Lower leg skin (tissue), 3 donors: ENCODE results near the gene PTK6.

Experiments
- CTCF ChIP-seq, 3 donors: fragments of 450-650 bp; IDR thresholded peaks; one replicate each; pipeline ENCODE4 v1.5.1; 2016; ENCODE audit warnings: antibody characterized with exemption in 3 of 3, mild to moderate bottlenecking in 3 of 3, moderate library complexity in 2 of 3
- POLR2A ChIP-seq, 2 donors: fragments of 450-650 bp; IDR thresholded peaks; one replicate each; pipeline ENCODE4 v1.6.1; 2016 to 2017; ENCODE audit warnings: antibody characterized with exemption in 2 of 2, mild to moderate bottlenecking in 1 of 2, moderate library complexity in 1 of 2

- TF ChIP-seq CTCF (IDR thresholded peaks at IDR 0.05) = no peak
- TF ChIP-seq POLR2A (IDR thresholded peaks at IDR 0.05) = no peak
These were observed 11.8 kb upstream of the PTK6 start for GRCh38 chr20:63549019-63549418.
